ENCODE data around the gene MALT1. TPM values are rescaled to one million over a fixed set of nuclear protein-coding genes. Genes with fewer than 3 reads are reported as not detected.

The MALT1 gene
- polyA plus RNA-seq, 4 donors: 26.7 to 33.5 (median 30.1) TPM

DNA sequence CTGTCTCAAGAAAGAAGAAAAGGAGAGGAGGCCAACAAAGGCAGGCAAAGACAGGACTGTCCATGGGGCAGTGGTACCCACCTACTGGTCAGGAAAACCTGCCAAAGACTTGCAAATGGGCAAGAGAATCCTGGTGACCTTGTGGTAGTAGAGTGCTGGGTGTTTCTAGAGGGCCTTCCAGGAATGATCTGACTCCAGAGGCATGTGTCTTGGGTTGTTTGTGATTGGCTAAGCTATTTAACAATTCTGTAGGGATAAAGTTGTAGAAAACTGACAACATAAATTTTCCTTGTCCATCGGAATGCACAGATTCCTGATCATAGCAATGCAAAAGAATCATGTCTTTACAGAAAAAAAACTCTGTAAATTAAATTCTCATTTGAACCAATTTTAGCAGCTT, 125.0 kb downstream of the MALT1 start:
- no peak for DNase-seq (ENCODE audit: low read depth in 4 of 4, low spot score in 3 of 4)

DNA sequence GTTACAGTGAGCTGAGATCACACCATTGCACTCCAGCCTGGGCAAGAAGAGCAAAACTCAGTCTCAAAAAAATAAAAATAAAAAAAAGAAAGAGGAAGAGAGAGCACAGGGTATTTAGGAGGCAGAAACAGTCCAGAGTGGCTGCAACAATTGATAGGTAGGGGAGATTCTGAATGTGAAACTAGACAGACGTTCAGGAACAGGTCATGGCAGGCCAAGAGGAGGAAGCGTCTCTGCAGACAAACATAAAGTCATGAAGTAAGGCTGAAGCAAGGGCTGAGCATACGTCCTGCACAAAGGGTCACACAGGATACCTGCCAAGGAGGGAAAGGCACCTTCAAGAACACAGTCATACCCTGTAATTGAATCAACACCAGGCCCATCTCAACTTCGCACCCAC, 129.3 kb downstream of the MALT1 start:
- DNase-seq (ENCODE audit: low read depth in 4 of 4, low spot score in 3 of 4): no peak

DNA sequence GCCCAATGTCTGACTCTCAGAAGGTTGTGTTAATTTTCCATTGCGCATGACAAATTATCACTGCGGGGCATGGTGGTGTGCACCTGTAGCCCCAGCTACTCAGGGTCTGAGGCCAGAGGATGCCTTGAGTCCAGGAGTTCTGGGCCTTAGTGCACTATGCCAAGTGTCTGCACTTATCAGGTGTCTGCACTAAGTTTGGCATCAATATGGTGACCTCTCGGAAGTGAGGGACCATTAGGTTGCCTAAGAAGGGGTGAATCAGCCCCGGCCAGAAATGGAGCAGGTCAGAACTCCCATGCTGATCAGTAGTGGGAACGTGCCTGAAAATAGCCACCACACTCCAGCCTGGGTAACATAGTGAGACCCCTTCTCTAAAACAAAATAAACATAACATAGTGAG, 131.7 kb downstream of the MALT1 start:
- no peak for DNase-seq (ENCODE audit: low read depth in 4 of 4, low spot score in 3 of 4)

DNA sequence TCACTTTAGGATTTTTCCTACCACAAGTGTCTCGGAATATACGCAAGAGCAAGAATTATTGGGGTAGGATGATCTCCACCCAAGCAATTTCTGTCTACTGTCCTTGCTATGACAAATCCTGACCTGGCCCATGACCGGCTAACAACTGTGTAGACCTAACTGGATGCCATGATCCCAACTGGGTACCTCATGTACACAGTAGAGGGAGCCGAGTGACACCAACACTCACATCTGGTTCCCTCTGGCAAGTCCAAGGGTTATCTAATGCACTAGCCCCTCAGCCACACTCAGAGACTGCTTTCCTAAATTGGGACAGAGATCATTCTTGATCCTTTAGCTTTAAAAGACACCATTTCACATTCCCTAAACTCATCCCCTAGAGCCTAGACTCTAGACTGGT, 132.7 kb downstream of the MALT1 start:
- DNase-seq (ENCODE audit: low read depth in 4 of 4, low spot score in 3 of 4): no peak

Other genes with a start within 250 kb of the MALT1 start
- under 1 TPM; 0.50 to 0.73 (median 0.70) TPM for gene ALPK2, start 42.4 kb upstream of the MALT1 start, polyA plus RNA-seq (ENCODE audit: insufficient read length in 4 of 4)
- gene ZNF532, start 193.4 kb downstream of the MALT1 start, polyA plus RNA-seq (ENCODE audit: insufficient read length in 4 of 4): 100 to 1,000 TPM in 2 of 4 donors, 10 to 100 TPM in 2; 85.3 to 105 (median 98.4) TPM